AG04449 (cell line): ENCODE measurements around the gene SIPA1.

Experiments used
- CTCF ChIA-PET: fragments of 350-600 bp; formaldehyde crosslinking; extraction: SDS; loops from one replicate; lab custom pipeline; 2021; ENCODE audit warnings: antibody characterized with exemption; lab: Yijun Ruan, JAX
- POLR2A ChIA-PET: fragments of 400-600, 350-600 bp; formaldehyde crosslinking; extraction: SDS; loops from one replicate; lab custom pipeline; 2020; ENCODE audit warnings: antibody characterized with exemption, inconsistent platforms; lab: Yijun Ruan, JAX
- DNase-seq: peaks from one replicate; pipeline ENCODE4 v3.0.0-alpha.2; 2010; ENCODE audit warnings: low read depth, low spot score
- H3K4me3 ChIP-seq: 2 replicates; pipeline ENCODE4 v1.5.1; 2011; ENCODE audit warnings: low read depth, mild to moderate bottlenecking, control low read depth, low read length
- CTCF ChIP-seq: IDR thresholded peaks from one replicate; pipeline ENCODE4 v1.5.1; 2011; ENCODE audit warnings: mild to moderate bottlenecking, moderate library complexity, low read length, control low read depth, inconsistent platforms; ENCODE audit not compliant: insufficient read depth; ENCODE audit errors: missing control alignments

Gene SIPA1

DNA sequence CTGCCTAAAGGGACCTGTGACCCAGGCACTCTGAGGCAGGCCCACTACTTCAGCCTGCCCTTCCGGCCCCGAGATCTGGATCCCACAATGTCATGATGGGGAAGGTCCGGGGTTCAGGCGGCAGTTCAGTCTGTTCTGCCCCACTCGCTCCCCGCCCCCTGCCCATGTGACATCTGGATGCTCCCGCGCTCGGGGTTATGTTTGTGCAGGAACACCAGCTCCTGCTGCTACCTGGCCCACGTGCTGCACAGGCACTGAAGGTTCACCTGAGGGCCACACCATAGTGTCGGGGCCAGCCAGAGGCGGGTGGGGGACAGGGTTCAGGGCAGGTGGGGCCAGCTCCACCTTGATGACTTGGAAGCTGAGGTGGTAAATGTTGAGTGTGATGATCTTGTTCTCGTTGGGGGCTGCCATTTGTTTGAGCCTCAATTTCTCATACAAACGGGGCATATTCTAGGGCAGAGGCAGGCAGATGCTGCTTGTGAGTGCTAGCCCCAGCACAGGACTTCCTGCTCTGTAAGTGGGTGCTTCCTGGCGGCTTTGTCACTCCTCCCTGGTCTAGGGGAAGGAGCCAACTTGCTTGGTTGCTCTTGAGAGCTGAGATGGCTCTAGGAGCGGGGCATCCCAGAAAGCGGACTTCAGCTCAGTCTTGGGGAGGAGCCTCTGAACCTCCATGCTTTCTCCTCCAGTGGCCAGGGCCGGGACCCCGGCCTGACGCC is 4.4 kb upstream of the SIPA1 start:
- ChIA-PET POLR2A (interaction anchor here (0.9 to 1.0 kb wide), 2 partner anchors 11 to 18 kb away, joined by 3 read pairs; partner anchors contain the start of gene PCNX3), CTCF (interaction anchor here (1.0 to 1.4 kb wide), 3 partner anchors 16 to 63 kb away, joined by 3 to 4 read pairs (median 3); partner anchors contain the start of gene ZNRD2)
- H3K4me3 ChIP-seq = no peak overlapping the region
- no peak for DNase-seq
- TF ChIP-seq CTCF = no peak

- ChIA-PET CTCF (interaction anchor here (1.4 kb wide), 1 partner anchor 17 kb away, joined by 4 read pairs; no protein-coding TSS in a partner anchor), POLR2A (interaction anchor here (1.0 kb wide), 1 partner anchor 10 kb away, joined by 3 read pairs; no protein-coding TSS in a partner anchor)
- no peak overlapping the region for H3K4me3 ChIP-seq
- TF ChIP-seq CTCF = no peak
- DNase-seq = no peak
Observed at GRCh38 chr11:65634109-65634436, 3.8 kb upstream of the SIPA1 start.

GRCh38 chr11:65634440-65634839 is 3.5 kb upstream of the SIPA1 start:
- POLR2A ChIA-PET = interaction anchor here (1.0 kb wide), 1 partner anchor 10 kb away, joined by 3 read pairs; no protein-coding TSS in a partner anchor
- H3K4me3 ChIP-seq = no peak overlapping the region
- CTCF ChIA-PET = interaction anchor here (1.4 kb wide), 1 partner anchor 17 kb away, joined by 4 read pairs; no protein-coding TSS in a partner anchor
- no peak for DNase-seq
- TF ChIP-seq CTCF = no peak

DNA sequence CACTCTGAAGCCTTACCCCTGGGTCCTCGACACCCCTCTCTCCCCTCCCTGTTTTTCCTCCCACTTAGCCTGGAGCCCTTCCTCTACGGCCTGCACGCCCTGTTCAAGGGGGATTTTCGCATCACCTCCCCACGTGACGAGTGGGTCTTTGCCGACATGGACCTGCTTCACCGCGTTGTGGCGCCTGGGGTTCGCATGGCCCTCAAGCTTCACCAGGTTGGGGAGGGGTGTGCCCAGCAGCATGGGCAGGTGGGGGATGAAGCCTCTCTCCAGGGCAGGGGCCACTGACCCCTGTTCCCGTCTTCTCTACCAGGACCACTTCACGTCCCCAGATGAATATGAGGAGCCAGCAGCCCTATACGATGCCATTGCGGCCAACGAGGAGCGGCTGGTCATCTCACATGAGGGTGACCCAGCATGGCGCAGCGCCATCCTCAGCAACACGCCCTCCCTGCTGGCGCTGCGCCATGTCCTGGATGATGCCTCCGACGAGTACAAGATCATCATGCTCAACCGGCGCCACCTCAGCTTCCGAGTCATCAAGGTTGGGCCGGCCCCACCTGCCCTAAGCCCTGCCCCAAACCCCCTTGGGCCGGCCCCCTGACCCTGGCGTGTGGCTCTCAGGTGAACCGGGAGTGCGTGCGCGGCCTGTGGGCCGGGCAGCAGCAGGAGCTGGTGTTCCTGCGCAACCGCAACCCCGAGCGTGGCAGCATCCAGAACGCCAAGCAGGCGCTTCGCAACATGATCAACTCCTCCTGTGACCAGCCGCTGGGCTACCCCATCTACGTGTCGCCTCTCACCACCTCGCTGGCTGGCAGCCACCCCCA is 2.8 kb upstream of the SIPA1 start:
- no peak for TF ChIP-seq CTCF
- ChIA-PET POLR2A (no interaction called here), CTCF (interaction anchor here (0.7 kb wide), 2 partner anchors 9 to 18 kb away, joined by 3 to 4 read pairs; no protein-coding TSS in a partner anchor)
- no peak for DNase-seq
- no peak overlapping the region for H3K4me3 ChIP-seq

DNA sequence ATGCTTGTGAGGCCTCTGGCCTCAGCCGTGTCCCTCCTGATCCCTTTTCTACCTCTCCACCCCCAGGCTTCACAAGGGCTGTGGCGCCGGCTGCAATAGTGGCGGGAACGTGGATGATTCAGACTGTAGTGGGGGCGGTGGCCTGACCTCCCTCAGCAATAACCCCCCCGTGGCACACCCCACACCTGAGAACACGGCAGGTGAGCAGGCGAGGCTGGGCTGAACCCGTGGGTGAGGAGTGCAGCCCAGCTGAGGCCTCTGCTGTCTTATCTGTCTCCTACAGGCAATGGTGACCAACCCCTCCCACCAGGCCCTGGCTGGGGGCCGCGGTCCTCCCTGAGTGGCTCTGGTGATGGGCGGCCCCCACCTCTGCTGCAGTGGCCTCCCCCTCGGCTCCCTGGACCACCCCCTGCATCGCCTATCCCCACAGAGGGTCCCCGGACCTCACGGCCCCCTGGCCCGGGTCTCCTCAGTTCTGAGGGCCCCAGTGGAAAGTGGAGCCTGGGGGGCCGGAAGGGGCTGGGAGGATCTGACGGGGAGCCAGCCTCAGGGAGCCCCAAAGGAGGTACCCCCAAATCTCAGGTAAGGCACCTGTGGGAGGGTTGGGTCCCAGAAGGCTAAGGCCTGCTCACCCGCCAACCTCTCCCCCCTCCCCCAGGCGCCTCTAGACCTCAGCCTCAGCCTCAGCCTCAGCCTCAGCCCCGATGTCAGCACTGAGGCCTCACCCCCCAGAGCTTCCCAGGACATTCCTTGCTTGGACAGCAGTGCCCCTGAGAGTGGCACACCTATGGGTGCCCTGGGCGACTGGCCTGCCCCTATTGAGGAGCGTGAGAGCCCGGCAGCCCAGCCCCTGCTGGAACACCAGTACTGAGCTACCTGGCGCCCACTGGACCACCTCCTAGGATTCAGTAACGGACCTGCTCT is 1.5 kb upstream of the SIPA1 start:
- TF ChIP-seq CTCF = no peak
- no peak overlapping the region for H3K4me3 ChIP-seq
- POLR2A ChIA-PET = no interaction called here
- CTCF ChIA-PET = interaction anchor here (0.7 to 2.7 kb wide), 3 partner anchors 10 to 19 kb away, joined by 3 to 20 read pairs (median 3); no protein-coding TSS in a partner anchor
- no peak for DNase-seq
